Activated T-helper 9 cell treated with anti-CD3 and anti-CD28 coated beads, Interleukin-2, amount 50 U/mL, for 16 hours (primary cell): Measurements from ENCODE around the gene HMGA1.

Source experiments
- DNase-seq: peaks from one replicate; pipeline ENCODE4 v3.0.0-alpha.2; 2020; ENCODE audit warnings: low read depth

HMGA1 gene

DNA sequence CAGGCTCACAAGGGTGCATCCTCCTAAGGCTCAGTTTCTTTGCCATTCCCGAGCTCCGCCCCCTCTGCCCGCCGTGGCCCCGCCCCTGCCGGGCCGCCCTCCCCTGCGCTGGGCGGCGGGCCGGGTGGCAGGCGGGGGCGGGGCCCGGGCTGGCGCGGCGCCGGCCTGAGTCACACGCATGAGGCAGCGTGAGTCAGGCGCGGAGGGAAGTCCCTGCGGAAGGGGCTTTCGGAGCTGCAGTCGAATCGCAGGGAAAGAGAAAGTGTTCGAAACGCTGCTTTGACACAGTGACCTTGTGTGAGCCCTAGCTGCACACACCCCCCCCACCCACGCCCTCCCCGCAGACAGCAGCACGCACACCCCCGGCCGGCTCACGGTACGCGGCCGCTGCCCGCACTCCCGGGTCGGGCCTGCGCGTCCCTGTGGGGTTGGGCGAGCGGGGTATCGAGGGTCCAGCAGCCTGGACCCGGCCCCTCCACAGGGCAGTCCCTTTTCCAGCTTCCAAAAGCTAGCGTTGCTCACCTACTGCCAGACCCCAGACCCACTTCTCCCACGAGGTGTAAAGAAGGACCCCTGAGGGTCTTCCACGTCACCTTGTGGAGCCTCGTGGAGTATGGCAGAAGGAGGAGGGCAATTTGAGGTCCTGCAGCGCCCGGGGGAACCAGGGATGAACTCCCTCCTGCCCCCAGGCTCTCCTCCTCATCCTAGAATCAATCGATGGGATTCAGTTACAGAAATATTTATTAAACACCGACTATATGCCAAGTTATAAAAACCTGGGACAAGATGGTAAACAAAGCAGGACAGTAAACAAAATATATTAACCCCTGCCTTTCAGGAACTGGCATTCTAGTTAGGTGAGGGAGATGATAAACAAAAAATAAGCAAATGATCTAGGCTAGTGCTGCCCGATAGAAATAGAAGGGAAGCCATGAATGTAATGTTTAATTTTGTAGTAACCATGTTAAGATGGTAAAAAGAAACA lies 12.4 kb upstream of the HMGA1 start:
- peak; percentile 91 for DNase-seq

DNA sequence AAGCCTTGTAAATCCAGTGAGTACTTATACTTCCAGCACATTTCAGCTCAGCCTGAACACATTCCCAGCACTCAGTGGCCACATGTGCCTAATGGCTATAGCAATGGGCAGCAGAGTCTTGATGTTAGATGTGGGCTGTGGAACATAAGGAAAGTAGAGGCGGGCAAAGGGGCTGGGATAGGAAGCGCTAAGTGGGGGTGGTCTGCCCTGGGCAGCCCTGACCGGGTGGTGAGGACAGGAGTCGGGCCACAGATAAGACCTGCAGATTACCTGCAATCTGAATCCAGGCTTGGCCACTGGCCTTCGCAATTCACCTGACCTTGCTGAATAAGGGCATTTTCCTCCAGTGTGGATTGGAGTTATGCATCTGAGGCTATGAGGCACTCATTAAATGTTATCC lies 11.1 kb upstream of the HMGA1 start:
- DNase-seq: no peak

DNA sequence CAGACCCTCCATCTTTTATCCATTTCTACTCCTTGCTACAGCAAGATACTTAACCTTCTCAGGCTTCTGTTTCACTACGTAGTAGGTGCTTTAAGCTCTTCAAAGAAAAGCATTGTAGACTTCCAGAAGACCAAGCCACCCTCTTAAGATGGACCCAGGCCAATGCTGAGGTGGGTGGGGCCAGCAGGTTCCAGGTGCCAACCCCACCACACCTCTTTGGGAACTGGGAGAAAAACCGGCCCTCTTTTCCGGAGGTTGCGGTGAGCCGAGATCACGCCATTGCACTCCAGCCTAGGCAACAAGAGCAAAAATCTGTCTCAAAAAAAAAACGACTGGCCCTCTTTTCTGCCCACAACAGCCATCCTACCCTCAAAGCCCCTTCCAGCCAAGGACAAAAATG lies 10.6 kb upstream of the HMGA1 start:
- no peak for DNase-seq

DNA sequence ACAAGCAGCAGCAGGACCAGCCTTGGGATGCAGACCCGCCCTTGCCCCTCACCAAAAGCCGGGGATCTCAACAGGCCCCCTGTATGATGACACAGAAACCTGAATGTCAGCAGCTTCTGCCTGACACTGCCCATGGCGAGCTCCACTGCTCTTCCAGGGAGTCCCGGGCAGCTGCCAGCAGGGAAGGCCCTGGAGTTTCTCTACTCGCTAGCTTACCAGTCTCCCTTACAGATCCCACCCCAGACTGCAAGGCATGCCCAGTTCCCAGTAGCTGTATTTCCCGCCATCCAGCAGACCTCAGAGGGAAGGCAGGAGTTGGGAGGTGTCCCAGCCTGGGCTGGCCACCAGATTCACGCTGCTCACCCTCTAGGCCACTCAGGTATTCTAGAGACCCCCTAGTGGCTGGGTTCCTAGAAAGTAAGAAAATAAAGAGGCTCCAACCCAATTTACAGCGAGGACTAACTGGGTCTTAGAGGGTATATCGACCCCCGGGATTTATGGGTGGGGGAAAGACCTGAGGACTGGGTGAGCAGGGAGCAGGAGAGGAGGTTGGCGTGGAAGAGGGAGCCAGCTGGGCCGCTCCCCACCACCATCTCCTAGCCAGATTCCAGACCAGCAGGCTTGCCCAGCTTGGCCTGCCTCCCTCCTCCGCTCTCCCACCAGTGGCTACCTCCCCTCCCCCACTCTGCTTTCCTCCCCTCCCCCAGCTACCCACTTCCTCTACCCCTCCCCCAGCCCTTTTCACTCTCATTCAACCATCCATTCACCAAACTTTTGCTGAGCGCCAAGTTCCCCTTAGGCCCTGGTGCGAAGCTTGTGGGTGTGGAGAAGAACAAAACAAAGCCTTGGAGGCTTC lies 9.7 kb upstream of the HMGA1 start:
- DNase-seq: no peak

DNA sequence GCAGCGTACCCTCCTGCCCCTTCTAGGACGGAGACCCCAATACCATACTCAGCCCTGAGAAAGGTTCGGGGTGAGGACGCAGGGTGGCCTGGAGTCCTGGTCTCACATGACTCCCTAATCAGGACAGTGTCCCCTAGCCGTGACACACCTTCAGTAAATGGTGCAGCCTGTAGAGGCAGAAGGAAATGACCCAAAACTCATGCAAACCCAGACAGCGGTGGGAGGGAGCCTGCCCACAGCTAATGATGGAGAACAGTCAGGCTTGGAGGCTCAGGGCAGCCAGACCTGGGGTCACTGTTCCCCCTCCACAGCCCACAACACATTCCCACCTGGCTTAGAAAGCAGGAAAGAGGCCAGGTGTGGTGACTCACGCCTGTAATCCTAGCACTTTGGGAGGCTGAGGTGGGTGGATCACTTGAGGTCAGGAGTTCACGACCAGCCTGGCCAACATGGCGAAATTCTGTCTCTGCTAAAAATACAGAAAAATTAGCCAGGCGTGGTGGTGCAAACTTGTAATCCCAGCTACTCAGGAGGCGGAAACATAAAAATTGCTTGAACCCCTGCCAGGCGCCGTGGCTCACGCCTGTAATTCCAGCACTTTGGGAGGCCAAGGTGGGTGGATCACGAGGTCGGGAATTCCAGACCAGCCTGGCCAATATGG lies 8.8 kb upstream of the HMGA1 start:
- no peak for DNase-seq

DNA sequence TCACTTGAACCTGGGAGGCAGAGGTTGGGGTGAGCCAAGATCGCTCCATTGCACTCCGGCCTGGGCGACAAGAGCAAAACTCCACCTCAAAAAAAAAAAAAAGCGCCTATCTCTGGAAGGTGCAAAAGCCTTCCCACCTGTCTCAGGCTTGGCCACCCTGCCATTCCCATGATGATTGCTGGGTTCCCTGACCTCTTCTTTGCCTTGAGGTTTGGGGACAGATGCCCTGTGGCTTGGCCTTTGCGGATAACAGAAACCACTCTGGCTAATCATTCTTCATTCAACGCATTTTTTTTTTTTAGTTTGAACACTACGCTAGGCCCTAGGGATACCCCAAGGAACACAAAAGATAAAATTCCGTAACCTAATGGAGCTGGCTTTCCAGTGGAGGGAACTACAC lies 6.8 kb upstream of the HMGA1 start:
- DNase-seq: no peak

DNA sequence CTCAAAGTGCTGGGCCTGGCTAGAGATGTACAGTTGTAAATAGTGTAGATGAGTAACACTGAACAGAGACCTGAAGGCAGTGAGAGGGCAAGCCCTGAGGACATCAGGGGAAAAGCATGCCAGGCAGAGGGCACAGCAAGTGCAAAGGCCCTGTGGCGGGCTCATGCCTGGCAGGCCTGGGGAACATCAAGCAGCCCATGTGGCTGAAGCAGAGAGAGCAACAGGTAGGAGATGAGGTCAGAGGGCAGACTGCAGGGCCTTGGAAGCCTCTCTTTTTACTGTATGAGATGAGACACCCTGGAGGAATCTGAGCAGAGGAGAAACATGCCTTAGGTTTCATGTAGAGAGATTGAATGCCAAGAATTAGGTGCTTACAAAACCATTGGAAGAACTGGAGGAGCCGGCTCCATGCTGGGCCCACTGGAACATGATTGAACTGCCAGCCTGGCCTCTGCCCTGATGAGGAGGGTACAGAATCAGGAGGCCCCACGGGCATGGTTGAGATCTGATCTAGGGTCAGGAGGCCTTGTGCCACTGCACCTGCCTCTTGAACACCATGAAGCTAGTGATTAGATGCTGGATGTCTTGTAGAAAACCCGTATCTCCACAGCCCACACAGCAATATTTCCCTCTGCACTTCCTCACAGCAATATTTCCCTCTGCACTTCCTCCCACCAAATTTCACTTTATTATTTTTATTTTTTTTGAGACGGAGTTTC lies 5.9 kb upstream of the HMGA1 start:
- DNase-seq: no peak

DNA sequence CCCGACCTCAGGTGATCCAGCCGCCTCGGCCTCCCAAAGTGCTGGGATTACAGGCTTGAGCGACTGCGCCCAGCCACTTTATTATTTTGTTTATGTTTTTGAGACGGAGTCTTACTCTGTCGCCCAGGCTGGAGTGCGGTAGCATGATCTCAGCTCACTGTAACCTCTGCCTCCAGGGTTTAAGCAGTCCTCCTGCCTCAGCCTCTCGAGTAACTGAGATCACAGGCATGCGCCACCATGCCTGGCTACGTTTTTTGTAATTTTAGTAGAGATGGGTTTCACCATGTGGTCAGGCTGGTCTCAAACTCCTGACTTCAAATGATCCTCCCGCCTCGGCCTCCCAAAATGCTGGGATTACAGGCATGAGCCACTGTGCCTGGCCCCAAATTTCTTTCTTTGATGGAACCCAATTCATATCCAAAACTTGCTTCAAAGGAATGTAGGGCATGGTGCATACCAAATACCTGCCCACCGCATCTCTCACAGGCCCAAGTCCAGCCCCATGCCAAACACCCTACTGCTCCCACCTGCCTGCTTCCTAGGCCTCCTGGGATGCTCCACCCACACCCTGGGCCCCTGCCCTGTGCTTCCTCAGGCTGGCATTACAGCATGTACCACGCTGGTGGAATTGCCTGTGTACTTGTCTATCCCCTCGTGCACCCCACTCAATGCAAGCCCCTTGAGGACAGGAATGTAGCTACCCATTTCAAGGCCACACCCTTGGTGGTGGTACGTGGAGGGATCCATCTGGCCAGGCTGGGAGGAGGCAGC lies 4.9 kb upstream of the HMGA1 start:
- DNase-seq: no peak

DNA sequence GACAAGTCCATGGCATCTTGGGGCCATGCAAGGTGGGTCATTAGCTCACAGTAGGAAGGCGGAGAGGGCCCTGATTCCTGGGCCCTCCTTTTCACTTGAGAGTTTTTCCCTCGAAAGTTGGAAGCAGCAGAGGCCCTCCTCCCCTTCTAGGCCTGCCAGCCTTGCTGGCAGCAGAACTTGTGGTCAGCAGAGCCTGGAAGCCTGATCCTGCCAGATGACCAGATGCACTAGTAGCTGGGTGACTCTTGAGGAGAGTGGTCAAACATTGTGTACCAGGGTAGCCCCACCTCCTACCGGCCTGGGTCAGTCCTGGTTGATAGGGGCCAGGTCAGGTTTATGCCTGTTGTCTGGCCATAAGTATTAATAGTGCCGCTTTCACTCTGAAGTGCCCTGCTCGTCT lies 3.8 kb upstream of the HMGA1 start:
- DNase-seq: no peak

DNA sequence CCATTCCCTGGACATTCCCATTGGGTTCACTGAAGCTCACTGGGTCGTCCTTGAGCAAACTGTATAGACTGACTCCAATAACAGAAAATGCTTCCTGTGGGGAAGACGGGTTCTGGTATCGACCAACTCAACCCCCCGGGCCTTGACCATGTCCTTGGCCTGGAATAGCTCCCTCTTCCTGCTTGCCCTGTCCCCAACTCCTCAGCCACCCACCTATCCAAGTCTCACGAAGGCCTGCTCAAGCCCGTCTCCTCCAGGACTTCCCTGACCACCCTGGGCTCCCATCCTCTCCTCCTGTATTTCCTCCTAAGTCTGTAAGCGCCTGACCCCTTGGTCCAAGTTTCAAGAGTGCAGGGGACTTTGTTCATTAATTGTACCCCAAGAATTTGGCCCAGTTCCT lies 2.8 kb upstream of the HMGA1 start:
- DNase-seq: no peak

DNA sequence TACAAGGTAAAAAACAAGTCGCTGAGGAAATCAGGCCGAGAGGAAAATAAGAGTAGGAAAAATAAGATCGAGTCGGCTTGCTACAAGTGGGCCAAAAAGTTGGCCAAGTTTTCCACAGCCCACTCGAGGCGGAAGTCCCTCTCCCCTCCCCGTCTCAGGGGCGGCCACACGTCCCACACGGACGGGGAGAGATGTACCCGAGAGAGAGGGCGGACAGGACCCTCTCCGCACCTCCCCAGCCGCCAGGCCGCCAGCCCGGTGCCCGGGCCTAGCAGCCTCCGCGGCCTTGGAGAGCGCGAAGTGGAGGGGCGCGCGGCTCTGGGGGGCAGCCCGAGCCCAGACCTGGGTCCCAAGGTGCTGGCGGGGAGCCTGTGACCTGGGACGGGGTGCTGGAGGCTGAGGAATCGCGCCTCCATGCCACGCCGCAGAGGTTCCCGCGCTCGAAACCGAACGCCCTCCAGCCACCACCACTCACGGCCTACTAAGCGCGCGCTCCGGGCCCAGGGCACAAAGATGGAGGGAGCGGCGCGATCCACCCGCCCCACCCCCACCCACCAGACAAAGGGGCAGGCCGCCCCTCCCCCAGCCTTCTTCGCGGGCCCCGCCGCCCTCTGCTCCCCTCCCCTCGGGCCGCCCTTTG lies 1.9 kb upstream of the HMGA1 start:
- no peak for DNase-seq

DNA sequence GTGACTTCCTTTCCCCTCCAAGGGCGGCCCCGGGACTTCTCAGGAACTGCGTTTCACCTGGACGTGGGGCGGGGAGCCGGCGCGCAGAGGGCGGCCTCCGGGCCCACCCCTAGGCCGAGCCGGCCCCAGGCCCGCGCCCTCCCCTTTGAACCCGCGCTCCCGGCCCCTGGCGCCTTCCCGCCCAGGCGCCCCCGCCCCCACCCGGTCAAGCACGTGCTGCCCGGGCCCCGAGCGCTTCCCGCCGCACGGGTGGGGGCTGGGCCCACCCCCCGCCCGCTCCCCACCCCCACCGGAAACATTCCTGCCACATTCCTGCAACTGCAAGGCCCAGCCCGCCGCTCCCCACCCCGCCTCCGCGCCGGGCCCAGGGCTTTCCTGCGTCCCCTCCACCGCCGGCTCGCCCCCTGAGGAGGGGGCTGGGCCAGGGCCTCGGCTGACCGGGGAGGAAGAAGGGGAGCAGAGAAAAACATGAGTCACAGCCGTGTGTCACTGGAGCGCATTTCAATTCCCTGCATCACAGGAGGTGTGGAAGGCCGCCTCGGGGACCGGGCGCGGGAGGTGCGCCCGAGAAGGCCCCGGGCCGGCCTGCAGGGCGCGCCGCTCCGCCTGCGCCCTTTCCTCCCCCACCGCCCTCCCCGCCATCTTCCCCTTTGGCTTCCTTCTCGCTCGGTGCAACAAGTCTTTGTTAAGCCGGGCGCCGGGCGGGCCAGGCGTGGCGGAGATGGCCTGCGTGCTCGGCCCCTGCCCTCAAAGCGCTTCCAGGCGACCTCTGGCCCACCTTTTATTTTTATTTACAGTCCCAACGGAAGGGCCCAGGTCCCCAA lies 1.2 kb upstream of the HMGA1 start:
- peak; percentile 55 for DNase-seq

DNA sequence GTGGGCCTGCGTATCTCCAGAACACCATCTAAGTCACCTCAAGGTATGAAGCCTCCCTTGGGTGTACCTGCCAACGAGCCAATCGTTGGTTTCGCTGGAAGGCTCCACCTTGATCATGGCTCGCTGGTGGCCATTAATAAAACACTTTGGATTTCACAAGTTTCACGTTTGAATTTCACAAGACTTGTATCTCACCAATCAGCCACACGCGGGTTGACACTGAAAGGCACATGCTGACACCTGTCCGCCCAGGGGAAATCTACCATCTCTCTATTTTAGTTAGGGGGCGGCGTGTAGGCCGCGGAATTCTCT lies 586 bp upstream of the HMGA1 start:
- DNase-seq: peak; percentile 43

DNA sequence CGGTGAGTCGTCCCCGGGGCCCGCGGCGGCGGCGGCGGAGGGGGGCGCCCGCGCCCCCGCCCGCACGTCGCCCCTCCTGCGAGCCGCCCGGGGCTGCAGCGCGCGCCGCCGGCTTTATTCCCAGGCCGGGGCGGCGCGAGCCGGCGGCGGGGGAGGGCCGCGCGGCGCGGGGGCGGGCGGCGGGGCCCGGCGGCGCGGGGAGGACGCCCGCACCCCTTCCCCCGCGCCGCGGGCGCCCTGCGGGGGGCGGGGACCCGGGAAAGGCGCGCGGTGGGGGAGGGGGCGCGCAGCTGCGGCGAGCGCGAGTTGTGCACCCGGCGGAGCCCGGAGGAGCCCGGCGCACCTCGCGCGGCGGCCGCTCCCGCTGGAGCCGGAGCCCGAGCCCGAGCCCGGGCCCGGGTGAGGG lies 646 bp downstream of the HMGA1 start:
- DNase-seq: no peak

DNA sequence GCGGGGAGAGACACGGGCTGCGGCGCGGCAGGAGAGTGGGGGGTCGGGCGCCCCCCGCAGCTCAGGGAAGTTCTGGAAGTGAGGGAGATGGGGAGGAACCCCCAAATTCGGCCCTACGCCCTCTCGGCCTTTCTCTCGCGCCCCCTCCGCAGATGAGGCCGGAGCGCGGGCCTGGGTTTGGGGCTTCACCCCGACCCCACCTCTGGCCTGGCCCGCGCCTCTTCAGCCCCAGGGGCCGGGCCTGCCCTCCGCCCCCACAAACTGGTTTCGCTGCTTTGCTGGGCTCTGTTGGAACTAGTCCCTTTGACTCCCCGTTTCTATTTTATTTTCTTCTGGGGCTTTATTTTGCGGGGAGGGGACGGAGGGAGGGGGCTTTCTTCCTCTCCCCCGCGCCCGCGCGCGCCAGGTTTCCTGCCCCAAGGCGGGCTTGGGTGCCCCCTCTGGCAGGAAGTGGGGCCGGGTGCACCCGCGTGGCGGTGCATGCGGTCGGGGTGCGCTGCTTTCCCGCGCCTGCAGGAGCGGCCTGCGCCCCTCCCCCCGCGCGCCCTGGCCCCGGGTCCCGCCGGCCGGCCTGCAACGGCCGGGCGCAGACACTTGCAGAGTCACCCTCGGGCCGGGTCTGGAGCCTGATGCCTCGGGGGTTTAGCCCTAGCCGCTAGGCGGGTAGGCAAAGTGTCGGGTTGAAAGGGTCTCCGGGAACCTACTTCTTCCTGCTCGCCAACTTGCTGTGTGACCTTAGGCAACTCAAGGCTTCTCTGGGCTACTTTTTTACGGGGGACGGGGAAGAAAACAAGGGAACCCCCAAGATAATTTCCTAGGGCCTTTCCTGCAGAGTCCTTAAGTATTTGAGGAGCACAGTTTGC lies 1.3 kb downstream of the HMGA1 start:
- DNase-seq: peak; percentile 65

DNA sequence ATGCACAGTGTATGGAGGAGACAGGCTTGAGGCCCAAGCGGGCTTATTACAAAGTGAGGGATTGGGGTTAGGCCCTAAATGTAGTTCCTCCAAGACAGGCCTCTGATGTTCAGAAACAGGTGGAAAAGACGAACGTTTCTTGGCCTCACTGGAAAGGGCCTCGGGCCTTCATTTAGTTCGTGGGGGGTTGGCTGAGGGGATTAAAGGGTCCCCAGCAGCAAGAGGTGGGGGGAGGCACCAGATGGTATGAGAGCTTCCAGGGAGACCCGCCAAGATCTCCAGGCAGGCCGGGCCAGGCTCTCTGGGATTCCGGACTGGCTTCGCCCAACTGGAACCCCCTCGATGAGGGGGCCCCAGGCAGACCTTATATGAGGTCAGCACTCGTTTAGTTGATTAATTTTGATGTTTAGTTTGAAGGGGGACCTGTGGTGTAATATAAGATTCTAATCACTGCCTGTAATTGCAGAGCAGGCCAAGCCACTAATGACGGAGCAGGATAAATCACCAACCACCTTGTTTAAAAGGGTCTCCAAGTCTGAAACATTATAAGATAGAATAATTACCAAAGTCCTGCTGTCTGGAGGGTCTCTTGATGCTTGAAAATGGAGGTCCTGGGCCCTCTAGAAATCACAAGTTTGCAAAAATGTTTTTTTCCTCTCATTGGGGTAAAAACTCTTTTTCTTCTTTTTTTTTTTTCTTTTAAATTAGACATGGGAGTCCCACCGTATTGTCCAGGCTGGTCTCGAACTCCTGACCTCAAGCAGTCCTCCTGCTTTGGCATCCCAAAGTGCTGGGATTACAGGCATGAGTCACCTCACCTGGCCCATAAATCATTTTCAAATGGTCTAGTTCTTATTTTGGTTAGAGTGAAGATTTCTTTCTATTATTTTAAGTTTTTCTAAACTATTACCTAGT lies 2.2 kb downstream of the HMGA1 start:
- no peak for DNase-seq

DNA sequence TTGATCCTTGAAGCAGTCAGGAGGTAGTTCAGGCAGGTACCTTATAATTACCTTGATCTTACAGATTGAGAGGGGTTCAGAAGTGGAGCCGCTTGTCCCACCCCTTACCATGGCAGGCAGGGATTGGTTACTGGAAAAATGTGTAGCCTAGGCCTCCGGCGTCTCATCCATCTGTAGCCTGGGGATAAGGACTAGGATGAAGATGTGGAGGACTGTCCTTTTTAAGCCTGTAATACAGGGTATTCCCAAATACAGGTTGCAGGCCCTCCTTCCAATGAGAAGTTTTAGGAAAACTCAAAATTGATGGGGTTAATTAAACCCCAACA lies 2.8 kb downstream of the HMGA1 start:
- no peak for DNase-seq

DNA sequence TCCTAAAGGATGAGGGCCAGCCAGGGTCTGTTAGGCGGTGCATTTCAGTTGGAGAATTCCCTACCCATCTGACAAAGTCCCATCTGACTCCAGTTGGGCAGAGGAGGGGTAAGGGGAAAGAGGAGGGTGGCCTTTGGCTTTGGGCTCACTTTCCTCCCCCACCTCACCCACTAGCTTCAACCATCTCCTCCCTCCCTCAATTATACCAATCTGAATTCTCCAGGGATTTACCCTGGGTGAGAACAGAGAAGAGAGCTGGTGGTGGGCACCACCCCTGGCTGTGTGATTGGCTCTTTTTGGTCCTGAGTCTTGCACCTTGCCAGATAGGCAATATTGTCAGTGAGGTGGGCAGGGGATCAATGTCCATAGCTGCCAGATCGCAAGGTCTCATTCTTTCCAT lies 3.2 kb downstream of the HMGA1 start:
- DNase-seq: no peak
